ENCODE results near the gene ESYT3. TPM values are rescaled to one million over a fixed set of nuclear protein-coding genes. Genes with fewer than 3 reads are reported as not detected.

The ESYT3 gene
- total and polyA plus RNA-seq, 9 donors = 0.48 to 2.0 (median 0.77) TPM

- 13 to 39% (median 29%) methylated on average over 16 of the region's 16 CpGs for WGBS, 3 donors
- no peak for TF ChIP-seq EP300 (IDR thresholded peaks at IDR 0.05)
- TF ChIP-seq POLR2A (IDR thresholded peaks at IDR 0.05) = no peak
- H3K36me3 ChIP-seq = no peaks in the 10 kb centered on the region
- H3K27me3 ChIP-seq = no peaks in the 10 kb centered on the region
- no peak overlapping the region for H3K27ac ChIP-seq
- peak overlapping the region; percentile 43 for H3K4me3 ChIP-seq
- intact Hi-C loops (cut with DNase I) = no loop called here
- H3K4me1 ChIP-seq (ENCODE audit: insufficient read depth) = peaks cover 5% of the 10 kb centered on the region
- no peaks in the 10 kb centered on the region for H3K9me3 ChIP-seq
- DNase-seq = no peak
These were observed 532 bp upstream of the ESYT3 start for GRCh38 chr3:138433892-138434275.

DNA sequence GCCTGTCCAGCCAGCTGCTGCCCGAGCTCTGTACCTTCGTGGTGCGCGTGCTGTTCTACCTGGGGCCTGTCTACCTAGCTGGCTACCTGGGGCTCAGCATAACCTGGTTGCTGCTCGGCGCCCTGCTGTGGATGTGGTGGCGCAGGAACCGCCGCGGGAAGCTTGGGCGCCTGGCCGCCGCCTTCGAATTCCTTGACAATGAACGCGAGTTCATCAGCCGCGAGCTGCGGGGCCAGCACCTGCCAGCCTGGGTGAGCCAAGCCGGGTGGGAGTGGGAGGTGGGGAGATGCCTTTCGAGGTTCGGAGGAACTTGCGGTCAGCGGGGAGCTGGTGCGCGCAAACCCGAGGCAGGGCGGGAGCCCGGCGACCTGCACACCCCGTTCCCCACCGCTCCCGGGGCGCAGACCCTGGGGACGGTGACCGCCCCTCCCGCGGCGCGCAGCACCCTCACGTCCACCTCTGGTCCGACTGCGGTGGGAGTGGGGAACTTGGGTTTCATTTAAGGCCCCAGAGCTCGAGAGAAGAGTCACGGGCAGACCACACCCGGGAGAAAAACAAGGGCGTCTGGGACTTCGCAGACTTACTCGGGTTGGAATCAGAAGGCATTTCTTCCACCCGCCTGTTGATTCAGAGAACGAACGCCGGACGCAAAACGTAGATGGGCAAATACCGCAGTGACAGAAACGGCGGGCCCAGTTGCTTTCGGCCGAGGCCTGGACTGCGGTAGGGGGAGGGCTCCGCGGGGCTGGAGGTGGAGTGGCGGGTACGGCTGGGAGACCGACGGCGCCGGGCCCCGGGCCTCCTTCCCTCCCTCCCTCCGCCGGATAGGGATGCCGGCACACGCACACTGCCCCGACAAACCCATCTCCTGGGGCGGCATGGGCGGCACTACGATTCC is 708 bp downstream of the ESYT3 start:
- peaks cover 5% of the 10 kb centered on the region for H3K4me1 ChIP-seq (ENCODE audit: insufficient read depth)
- no peak overlapping the region for H3K27ac ChIP-seq
- peak in 1 of 5 donors; percentile 34 for DNase-seq
- H3K4me3 ChIP-seq = peak overlapping the region; percentile 43
- no peaks in the 10 kb centered on the region for H3K27me3 ChIP-seq
- H3K36me3 ChIP-seq = no peaks in the 10 kb centered on the region
- 5 to 9% (median 6%) methylated on average over 60 to 78 of the region's 78 CpGs for WGBS, 3 donors
- TF ChIP-seq CTCF (IDR thresholded peaks at IDR 0.05) (no peak), POLR2A (IDR thresholded peaks at IDR 0.05) (no peak)
- intact Hi-C loops (cut with DNase I) = no loop called here
- no peaks in the 10 kb centered on the region for H3K9me3 ChIP-seq

- intact Hi-C loops (cut with DNase I) = no loop called here
- H3K4me1 ChIP-seq (ENCODE audit: insufficient read depth) = peaks cover 5% of the 10 kb centered on the region
- no peaks in the 10 kb centered on the region for H3K36me3 ChIP-seq
- H3K27me3 ChIP-seq = no peaks in the 10 kb centered on the region
- H3K9me3 ChIP-seq = no peaks in the 10 kb centered on the region
- H3K27ac ChIP-seq = no peak overlapping the region
- H3K4me3 ChIP-seq = peak overlapping the region; percentile 43
- whole genome bisulfite sequencing, 3 donors = 83 to 90% (median 84%) methylated on average over 8 of the region's 8 CpGs
- TF ChIP-seq EP300 (IDR thresholded peaks at IDR 0.05) (no peak), CTCF (IDR thresholded peaks at IDR 0.05) (no peak), POLR2A (IDR thresholded peaks at IDR 0.05) (no peak)
- no peak for DNase-seq
These were observed 1.4 kb downstream of the ESYT3 start for GRCh38 chr3:138435840-138436239.

- Histone ChIP-seq H3K27me3 (no peaks in the 10 kb centered on the region), H3K27ac (no peak overlapping the region), H3K9me3 (no peaks in the 10 kb centered on the region), H3K36me3 (no peaks in the 10 kb centered on the region), H3K4me3 (no peak overlapping the region), H3K4me1 (ENCODE audit: insufficient read depth) (peaks cover 5% of the 10 kb centered on the region)
- intact Hi-C loops (cut with DNase I) = no loop called here
- no peak for DNase-seq
- TF ChIP-seq POLR2A (IDR thresholded peaks at IDR 0.05) (no peak), CTCF (IDR thresholded peaks at IDR 0.05) (no peak), EP300 (IDR thresholded peaks at IDR 0.05) (no peak)
- 94 to 96% (median 95%) methylated on average over 6 of the region's 6 CpGs for WGBS, 3 donors
These were observed 2.9 kb downstream of the ESYT3 start for GRCh38 chr3:138437281-138437680.

GRCh38 chr3:138438896-138439295 is 4.5 kb downstream of the ESYT3 start:
- WGBS, 3 donors = 83 to 86% (median 86%) methylated on average over 11 of the region's 11 CpGs

More at GRCh38 chr3:138438896-138439295, 4.5 kb downstream of the ESYT3 start:
- Histone ChIP-seq H3K9me3 (no peaks in the 10 kb centered on the region), H3K4me3 (no peak overlapping the region), H3K36me3 (no peaks in the 10 kb centered on the region), H3K4me1 (ENCODE audit: insufficient read depth) (peaks cover 5% of the 10 kb centered on the region), H3K27me3 (no peaks in the 10 kb centered on the region), H3K27ac (no peak overlapping the region)
- intact Hi-C loops (cut with DNase I) = no loop called here
- no peak for TF ChIP-seq EP300 (IDR thresholded peaks at IDR 0.05)
- TF ChIP-seq POLR2A (IDR thresholded peaks at IDR 0.05) = no peak
- TF ChIP-seq CTCF (IDR thresholded peaks at IDR 0.05) = no peak
- DNase-seq = no peak
